Spleen (tissue), 7 donors: ENCODE data around the gene HPS3.

ENCODE experiments used
- CTCF ChIP-seq, 11 experiments: fragments of 200-600 bp in 7 of 11; fragments of 450-650 bp in 4 of 11; sonication (generic) in 4 of 11; IDR thresholded peaks in 8 of 11; conservative IDR thresholded peaks in 3 of 11; 1 replicate in 7 of 11; 2 replicates in 4 of 11; pipeline versions ENCODE4 v1.4.0 to v1.8.0; 2016 to 2021; ENCODE audit warnings: antibody characterized with exemption in 11 of 11, inconsistent platforms in 4 of 11, mild to moderate bottlenecking in 1 of 11
- POLR2A ChIP-seq, 3 donors: fragments of 450-650 bp; IDR thresholded peaks; one replicate each; pipeline ENCODE4 v1.5.1; 2017; ENCODE audit warnings: antibody characterized with exemption in 3 of 3, mild to moderate bottlenecking in 1 of 3
- donor health status: DM: no; HTN: no; CAD: no; lungs with moderate emphysema.
- donor health status: DM: no; HTN: no; CAD: no.
- donor health status: DM: no; HTN: no; CAD: no.

DNA sequence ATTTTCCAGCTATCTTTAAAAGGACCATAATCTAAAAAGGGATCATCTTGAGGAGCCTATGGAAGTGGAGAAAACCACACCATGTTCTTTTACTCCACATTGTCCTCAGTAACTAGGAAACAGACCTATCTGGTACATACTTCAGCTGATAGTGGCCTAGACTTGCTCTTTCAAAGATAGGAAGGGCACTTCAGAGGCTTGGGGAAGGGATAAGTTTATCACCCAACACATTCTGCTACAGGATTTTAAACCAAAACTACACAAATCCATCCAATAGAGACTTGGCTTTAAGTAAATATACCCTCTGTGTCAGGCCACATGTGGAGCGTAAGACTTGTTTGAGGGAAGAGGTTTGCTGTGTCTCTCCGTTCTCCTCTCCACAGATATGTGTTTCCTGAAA, 56.8 kb downstream of the HPS3 start:
- TF ChIP-seq CTCF (IDR thresholded peaks at IDR 0.05 in 8 of 11, conservative IDR thresholded peaks at IDR 0.05 in 3 of 11) = no peak
- TF ChIP-seq POLR2A (IDR thresholded peaks at IDR 0.05) = no peak
